Uterus (tissue), 2 donors: ENCODE data around the gene AFDN.

Experiments
- POLR2A ChIP-seq, 2 donors: fragments of 450-650 bp; IDR thresholded peaks; one replicate each; pipeline ENCODE4 v1.6.1; 2016; ENCODE audit warnings: antibody characterized with exemption in 2 of 2, mild to moderate bottlenecking in 1 of 2, moderate library complexity in 1 of 2
- TF ChIP-seq, protein P1 (sequence below), 4 experiments: fragments of 200-600 bp in 2 of 4; fragments of 450-650 bp in 2 of 4; sonication (generic) in 2 of 4; IDR thresholded peaks; one replicate each; pipeline ENCODE4 v1.5.1; 2016 to 2019; ENCODE audit warnings: antibody characterized with exemption in 4 of 4, mild to moderate bottlenecking in 2 of 4, moderate library complexity in 1 of 4

- TF ChIP-seq, protein P1, sequence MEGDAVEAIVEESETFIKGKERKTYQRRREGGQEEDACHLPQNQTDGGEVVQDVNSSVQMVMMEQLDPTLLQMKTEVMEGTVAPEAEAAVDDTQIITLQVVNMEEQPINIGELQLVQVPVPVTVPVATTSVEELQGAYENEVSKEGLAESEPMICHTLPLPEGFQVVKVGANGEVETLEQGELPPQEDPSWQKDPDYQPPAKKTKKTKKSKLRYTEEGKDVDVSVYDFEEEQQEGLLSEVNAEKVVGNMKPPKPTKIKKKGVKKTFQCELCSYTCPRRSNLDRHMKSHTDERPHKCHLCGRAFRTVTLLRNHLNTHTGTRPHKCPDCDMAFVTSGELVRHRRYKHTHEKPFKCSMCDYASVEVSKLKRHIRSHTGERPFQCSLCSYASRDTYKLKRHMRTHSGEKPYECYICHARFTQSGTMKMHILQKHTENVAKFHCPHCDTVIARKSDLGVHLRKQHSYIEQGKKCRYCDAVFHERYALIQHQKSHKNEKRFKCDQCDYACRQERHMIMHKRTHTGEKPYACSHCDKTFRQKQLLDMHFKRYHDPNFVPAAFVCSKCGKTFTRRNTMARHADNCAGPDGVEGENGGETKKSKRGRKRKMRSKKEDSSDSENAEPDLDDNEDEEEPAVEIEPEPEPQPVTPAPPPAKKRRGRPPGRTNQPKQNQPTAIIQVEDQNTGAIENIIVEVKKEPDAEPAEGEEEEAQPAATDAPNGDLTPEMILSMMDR (IDR thresholded peaks at IDR 0.05) = no peak
- no peak for TF ChIP-seq POLR2A (IDR thresholded peaks at IDR 0.05)
Observed at GRCh38 chr6:167973148-167973885, 146.6 kb downstream of the AFDN start.
